Brain pericyte (primary cell): Measurements from ENCODE around the gene FAM149B1.
A peak's percentile ranks its signal among the peaks of the same experiment; 100 is the strongest.
"Not testable (repeated sequence)": the region's sequence is repeated elsewhere in the genome, so short reads cannot be mapped to it uniquely, and the experiment has no call there.

Source experiments
- DNase-seq: peaks from one replicate; pipeline ENCODE4 v3.0.0-alpha.2; 2012; ENCODE audit warnings: low read depth, low spot score

Gene FAM149B1

DNA sequence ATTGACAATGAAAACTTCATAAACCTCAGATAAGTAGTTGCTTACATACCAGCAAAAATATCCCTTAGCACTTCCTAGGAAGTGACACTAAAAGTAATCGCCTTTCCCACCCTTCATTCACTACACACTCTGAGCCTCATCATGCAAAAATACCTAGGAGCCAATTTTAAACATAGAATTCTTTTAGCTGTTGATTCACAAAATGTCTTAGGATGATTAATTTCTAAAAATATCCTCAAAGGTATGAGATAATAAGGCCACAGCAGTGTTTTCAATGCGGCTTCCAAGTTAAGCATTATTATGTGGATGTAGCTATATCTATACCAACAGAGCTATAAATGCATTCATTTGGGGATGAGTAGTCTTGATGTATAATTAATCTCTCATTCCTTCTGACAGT lies 66.0 kb downstream of the FAM149B1 start:
- no peak for DNase-seq

- no peak for DNase-seq
These were observed 66.8 kb downstream of the FAM149B1 start for GRCh38 chr10:73234695-73235094.

DNA sequence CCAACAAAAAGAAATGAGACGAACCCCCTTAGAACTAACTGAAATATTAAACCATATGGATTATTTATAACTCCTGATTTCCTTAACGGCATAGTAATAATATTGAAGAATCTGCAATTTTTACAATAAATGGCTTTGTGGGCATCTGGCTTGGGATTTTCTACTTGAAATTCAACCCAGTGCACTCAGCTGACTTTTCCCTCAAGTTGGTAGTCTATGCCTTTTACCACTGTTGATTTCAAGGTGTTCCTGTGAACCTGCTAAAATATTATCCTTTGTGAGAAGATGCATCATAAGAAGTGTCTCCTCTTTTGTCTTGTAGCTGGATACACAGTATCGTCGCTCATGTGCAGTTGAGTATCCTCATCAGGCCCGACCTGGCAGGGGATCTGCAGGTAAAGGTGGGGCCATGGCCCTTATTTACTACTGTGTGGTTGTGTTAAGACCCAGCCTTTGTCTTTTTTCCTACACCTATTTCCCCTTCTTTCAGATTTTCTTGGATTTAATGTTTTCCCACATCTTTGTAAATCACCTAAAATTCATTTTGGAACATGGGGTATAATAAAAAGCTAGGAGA lies 71.2 kb downstream of the FAM149B1 start:
- no peak for DNase-seq

DNA sequence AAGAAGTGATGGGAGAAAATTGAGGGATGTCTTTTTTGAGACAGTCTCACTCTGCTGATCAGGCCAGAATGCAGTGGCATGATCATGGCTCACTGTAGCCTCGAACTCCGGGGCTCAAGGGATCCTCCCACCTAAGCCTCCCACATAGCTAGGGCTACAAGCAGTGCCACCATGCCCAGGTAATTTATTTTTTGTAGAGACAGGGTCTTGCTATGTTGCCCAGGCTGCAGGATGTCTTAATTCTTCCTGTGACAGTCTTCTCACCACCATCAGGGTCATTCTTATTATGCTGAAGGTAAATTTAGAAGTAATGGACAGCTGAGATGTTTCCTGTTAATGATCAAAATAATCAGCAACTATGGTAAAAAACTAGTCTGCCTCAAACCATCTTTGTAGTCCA lies 72.0 kb downstream of the FAM149B1 start:
- DNase-seq = no peak

- no peak for DNase-seq
These were observed 77.1 kb downstream of the FAM149B1 start for GRCh38 chr10:73244866-73245477.

DNA sequence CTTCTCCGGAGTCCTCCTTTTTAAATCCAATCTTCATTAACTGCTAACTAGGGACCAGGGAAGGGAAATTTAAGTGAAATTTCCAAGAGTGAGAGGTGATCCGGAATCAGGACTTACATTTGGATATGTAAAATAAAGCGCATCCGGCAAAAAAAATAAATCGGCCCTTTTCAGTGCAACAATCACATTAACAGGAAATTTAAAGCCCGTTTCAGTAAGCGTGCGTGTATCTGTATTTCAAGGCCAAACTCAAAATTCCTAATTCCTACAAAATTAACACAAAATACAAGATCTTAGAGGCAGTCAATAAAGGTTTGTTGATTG lies 78.4 kb downstream of the FAM149B1 start:
- no peak for DNase-seq

DNA sequence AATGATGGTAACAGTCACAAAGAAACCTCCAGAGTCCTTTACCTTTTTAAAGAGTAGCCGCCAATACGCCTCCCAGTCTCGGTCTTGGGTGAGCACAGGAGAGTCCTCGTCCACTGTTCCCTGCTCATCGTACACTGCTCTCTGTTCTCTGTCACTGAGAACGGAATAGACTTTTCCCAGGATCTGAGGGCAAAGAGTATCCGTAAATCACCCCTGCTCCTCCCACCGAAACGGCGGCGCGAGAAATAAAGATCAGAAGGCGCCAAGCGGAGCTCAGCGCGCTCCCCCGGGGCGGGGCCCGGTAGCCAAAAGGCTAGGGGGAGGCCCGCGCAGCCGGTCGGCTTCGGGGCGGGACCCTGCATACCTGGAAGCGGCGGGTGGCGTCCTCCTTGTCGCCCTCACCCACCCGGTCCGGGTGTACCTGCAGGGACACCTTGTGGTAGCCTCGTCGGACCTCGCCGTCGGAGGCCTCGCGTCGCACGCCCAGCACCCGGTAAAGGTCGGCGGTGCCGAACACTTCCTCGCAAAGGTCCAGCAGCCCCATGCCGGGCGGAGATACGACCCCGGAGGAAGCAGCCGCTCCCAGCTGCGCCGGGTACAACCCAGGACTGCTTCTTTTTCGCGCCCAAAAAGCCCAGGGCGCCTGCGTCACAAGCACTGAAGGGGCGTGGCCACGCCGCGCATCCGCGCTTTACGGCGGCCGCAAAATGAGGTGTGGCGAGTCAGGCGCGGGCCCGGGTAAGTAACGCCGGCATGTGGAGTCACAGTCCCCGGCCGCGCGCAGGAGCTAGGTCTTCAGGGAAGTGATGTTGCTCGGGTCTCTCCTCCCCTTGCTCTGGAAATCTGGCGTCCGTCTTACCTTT lies 79.0 kb downstream of the FAM149B1 start, which contains the start of gene DNAJC9:
Gene DNAJC9 (minus strand): TSS at position 610 of the 863 bp plus-strand sequence. CDS start 66 bp downstream, at position 544.
- DNase-seq = peak; percentile 71

DNA sequence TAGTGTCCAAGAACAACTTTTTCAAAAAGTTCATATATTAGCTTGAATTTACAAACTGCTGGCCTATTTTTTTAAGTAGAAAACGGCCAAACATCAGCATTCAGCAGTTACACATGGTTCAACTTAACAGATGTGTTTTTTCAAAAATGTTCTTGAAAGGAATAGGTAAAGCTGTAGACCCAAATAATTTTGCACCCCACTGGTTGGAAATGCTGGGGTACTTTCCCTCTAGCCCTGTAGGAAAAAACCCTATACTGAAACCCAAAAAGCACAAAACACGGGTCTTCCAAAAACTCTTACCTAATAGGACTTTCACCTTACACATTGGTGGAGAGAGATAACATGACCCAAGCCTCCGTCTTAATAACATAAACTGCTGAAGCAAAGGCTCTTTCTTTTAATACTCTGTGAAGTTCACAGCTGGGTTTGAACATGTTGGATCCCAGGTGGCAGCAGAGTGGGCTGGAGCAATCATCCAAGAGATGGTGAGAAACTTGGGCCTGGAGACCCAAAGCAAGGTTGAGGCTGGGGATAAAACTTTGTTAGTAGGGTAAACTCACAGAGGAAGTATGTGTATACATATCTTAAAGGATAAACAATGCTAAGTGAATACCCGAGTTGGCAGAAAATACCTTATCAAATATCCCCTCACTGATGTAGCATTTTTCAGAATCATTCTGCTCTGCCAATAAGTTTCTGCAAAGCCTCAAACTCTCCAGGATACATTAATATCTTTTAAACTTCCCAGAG lies 79.8 kb downstream of the FAM149B1 start:
- no peak for DNase-seq

- DNase-seq = no peak
These were observed 80.4 kb downstream of the FAM149B1 start for GRCh38 chr10:73248259-73248724.

- no peak for DNase-seq
These were observed 83.9 kb downstream of the FAM149B1 start for GRCh38 chr10:73251683-73252444.

- DNase-seq = peak; percentile 92
These were observed 84.7 kb downstream of the FAM149B1 start, which contains the start of gene MRPS16 for GRCh38 chr10:73252445-73253224. MRPS16 (minus strand) TSS chr10:73252644; CDS start chr10:73252482, 162 bp downstream.

DNA sequence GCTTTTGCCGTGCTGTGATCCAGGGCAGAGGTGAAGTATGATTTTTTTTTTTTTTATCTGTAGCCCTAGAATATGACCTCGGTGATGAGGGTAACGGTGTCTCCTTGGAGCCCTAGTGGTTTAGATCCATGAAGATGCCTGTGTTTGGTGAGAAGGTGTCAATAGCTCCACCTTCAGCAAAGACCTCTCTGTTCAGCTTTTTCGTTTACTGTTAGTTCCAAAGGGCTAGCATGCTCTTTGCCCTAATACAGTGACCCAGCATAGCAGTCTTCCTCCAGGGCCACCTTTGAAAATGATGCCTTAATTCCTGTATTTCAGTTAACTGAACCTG lies 85.3 kb downstream of the FAM149B1 start:
- DNase-seq = no peak

GRCh38 chr10:73258612-73259011 lies 90.7 kb downstream of the FAM149B1 start:
- DNase-seq = not testable (repeated sequence)

DNA sequence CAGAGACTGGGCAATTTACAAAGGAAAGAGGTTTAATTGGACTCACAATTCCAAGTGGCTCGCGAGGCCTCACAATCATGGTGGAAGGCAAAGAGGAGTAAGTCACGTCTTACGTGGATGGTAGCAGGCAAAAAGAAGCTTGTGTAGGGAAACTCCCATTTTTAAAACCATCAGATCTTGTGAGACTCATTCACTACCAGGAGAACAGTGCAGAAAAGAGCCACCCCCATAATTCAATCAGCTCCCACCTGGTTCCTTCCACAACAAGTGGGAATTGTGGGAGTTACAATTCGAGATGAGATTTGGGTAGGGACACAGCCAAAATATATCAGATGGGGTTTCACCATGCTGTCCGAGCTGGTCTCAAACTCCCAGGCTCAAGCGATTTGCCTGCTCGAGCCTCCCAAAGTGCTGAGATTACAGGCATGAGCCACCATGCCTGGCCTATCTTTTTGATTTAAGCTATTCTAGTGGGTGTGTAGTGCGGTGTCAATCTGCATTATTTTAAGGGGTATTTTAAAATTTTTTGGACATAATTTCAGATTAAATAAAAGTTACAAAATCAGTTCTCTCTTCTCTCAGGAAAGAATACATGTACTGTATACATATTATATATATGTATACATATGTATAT lies 93.6 kb downstream of the FAM149B1 start:
- no peak for DNase-seq

DNA sequence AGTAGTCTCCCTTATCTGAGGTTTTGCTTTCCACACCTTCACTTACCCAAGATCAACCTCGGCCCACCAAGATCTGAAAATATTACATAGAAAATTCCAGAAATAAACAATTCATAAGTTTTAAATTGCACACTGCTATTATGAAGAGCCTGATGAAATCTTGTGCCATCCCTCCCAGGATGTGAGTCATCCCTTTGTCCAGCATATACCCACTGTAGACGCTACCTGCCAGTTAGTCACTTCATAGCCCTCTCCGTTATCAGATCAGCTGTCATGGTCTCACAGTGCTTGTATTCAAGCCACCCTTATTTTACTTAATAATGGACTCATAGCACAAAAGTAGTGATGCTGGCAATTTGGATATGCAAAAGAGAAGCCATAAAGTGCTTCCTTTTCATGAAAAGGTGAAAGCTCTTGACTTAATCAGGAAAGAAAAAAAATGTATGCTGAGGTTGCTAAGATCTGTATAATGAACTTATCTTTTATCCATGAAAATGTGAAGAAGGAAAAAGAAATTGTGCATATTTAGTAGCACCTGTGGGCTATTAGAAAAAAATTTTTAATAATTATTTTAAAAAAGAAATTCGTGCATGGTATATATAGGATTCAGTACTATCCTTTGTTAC lies 94.3 kb downstream of the FAM149B1 start:
- no peak for DNase-seq

DNA sequence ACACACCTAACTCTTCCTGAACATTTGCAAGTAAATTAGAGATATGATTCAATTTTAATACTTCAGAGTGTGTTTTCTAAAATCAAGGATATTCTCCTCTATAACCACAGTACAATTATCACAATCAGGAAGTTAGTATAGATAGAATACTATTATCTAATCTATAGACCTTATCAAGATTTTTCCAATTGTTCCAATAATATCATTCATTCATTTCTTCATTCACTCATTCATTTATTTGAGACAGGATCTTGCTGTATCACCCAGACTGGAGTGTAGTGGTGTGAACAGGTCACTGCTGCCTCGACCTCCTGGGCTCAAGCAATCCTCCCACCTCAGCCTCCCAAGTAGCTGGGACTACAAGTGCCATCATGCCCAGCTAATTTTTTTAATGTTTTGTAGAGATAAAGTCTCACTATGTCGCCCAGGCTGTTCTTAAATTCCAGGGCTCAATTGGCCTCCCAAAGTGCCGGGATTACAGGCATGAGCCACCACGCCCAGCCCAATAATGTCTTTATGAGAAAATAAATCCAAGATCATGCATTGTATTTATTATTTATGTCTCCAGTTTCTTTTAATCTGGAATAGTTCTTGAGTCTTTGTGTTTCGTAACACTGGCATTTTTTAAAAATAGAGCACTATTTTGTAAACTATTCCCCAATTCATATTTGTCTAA lies 95.1 kb downstream of the FAM149B1 start:
- no peak for DNase-seq

DNA sequence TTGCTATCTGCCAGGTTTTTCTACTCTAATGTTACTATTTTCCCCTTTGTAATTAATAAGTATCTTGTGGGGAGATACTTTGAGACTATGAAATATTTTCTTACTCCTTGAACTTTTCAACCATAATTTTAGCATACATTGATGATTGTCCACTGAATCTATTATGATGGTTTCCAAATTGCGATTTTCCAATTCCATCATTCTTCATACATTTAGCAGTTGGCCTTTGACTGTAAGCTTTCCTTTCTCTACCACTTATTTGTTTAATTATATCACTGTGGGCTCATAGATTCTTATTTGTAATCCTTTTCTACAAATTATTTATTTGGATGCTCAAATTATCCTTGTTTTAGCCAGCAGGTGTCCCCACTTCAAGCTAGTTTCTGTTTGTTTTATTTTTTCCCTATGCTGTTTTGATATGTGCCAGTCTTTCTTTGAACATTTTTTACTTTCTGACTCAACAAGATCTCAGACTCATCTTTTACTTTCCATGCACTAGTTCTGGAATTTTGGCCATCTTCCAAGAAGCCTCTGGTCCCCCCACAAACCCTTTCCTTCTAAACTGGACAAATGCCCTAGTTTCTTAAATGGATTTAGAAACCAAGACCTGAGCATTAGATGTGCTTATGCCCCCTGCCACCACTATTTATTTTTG lies 95.9 kb downstream of the FAM149B1 start:
- no peak for DNase-seq

- DNase-seq = no peak
These were observed 96.5 kb downstream of the FAM149B1 start for GRCh38 chr10:73264423-73264822.
